ENCODE measurements around the gene MARK3.

The MARK3 gene

GRCh38 chr14:103546652-103547454 lies 161.6 kb downstream of the MARK3 start:
- in situ Hi-C loops (cut with MboI; ENCODE audit: low sequenced_read_pairs): no loop called here

GRCh38 chr14:103547455-103547940 lies 162.3 kb downstream of the MARK3 start:
- in situ Hi-C loops (cut with MboI; ENCODE audit: low sequenced_read_pairs): no loop called here

- in situ Hi-C loops (cut with MboI; ENCODE audit: low sequenced_read_pairs): no loop called here
Observed at GRCh38 chr14:103547941-103548462, 162.8 kb downstream of the MARK3 start.

GRCh38 chr14:103548463-103549351 lies 163.5 kb downstream of the MARK3 start:
- in situ Hi-C loops (cut with MboI; ENCODE audit: low sequenced_read_pairs): no loop called here

- in situ Hi-C loops (cut with MboI; ENCODE audit: low sequenced_read_pairs): no loop called here
Observed at GRCh38 chr14:103549361-103550311, 164.4 kb downstream of the MARK3 start.

GRCh38 chr14:103550451-103551337 lies 165.5 kb downstream of the MARK3 start:
- in situ Hi-C loops (cut with MboI; ENCODE audit: low sequenced_read_pairs): no loop called here

- in situ Hi-C loops (cut with MboI; ENCODE audit: low sequenced_read_pairs): no loop called here
Observed at GRCh38 chr14:103551338-103551762, 166.1 kb downstream of the MARK3 start.

GRCh38 chr14:103552011-103552845 lies 167.0 kb downstream of the MARK3 start:
- in situ Hi-C loops (cut with MboI; ENCODE audit: low sequenced_read_pairs): no loop called here

- in situ Hi-C loops (cut with MboI; ENCODE audit: low sequenced_read_pairs): no loop called here
Observed at GRCh38 chr14:103552846-103553210, 167.6 kb downstream of the MARK3 start.
